ENCODE measurements around the gene ZNF689. TPM values are rescaled to one million over a fixed set of nuclear protein-coding genes. Genes with fewer than 3 reads are reported as not detected.

ZNF689 gene
- total RNA-seq, 1 experiment from 2014 or later: 21.1 TPM

- Histone ChIP-seq H3K4ac (ENCODE audit: low read depth, low read length) (no peak overlapping the region), H3K9me3 (ENCODE audit: control insufficient read depth, low read depth, low read length) (no peaks in the 10 kb centered on the region), H4K8ac (replicated peaks; ENCODE audit: insufficient read length, low read depth, low read length) (no peak overlapping the region), H3K56ac (ENCODE audit: insufficient read length, low read depth, low read length) (no peak overlapping the region), H2BK5ac (ENCODE audit: insufficient read length, low read length) (no peak overlapping the region), H3K27me3 (ENCODE audit: insufficient read depth, low read length) (no peaks in the 10 kb centered on the region), H3K9ac (ENCODE audit: extremely low read depth, insufficient read length, low read length) (no peak overlapping the region), H2BK15ac (ENCODE audit: low read depth, low read length) (no peak overlapping the region), H3K18ac (ENCODE audit: insufficient read length, low read depth, low read length) (no peak overlapping the region), H4K91ac (ENCODE audit: insufficient read length, low read depth, low read length) (no peak overlapping the region), H3K79me2 (ENCODE audit: insufficient read depth, low read length) (no peaks in the 10 kb centered on the region), H2AK5ac (ENCODE audit: insufficient read length, low read length) (no peak overlapping the region), H3K27ac (ENCODE audit: insufficient read length, low read depth, low read length) (no peak overlapping the region), H3T11ph (ENCODE audit: low read length) (no peak overlapping the region), H3K23me2 (ENCODE audit: insufficient read length, low read depth, low read length, poor library complexity, severe bottlenecking) (peaks cover 3% of the 10 kb centered on the region), H4K20me1 (ENCODE audit: control insufficient read depth, insufficient read depth, insufficient read length) (no peaks in the 10 kb centered on the region), H3K79me1 (ENCODE audit: insufficient read depth, low read depth, low read length, poor library complexity, severe bottlenecking) (no peaks in the 10 kb centered on the region), H2BK120ac (ENCODE audit: low read depth, low read length, poor library complexity, severe bottlenecking) (no peak overlapping the region), H3K23ac (ENCODE audit: insufficient read length, low read depth, low read length) (no peak overlapping the region), H2BK20ac (ENCODE audit: low read depth, low read length, poor library complexity, severe bottlenecking) (no peak overlapping the region), H3K4me2 (ENCODE audit: insufficient read depth, insufficient read length, low read length) (no peak overlapping the region), H2AFZ (ENCODE audit: low read length) (no peak overlapping the region), H4K5ac (ENCODE audit: insufficient read length, low read depth, low read length) (no peak overlapping the region), H3K4me1 (ENCODE audit: insufficient read depth, low read length) (no peaks in the 10 kb centered on the region), H3K14ac (ENCODE audit: insufficient read depth, low read length) (no peak overlapping the region), H2BK12ac (ENCODE audit: insufficient read length, low read depth, low read length) (no peak overlapping the region)
- peaks cover 13 to 15% of the 10 kb centered on the region in 2 experiments for H3K4me1 Mint-ChIP-seq
- TF ChIP-seq CTCF (conservative IDR thresholded peaks at IDR 0.05): no peak
- H3K4me3 Mint-ChIP-seq: no peak overlapping the region
- H3K36me3 Mint-ChIP-seq (ENCODE audit: insufficient read depth in 1 of 3, low read depth in 3 of 3): no peaks in the 10 kb centered on the region
- no CpG with 5 or more reads among the region's 3 CpGs for WGBS (ENCODE audit: extremely low coverage, insufficient read length, low lambda C conversion rate)
- no peak for DNase-seq
- no peaks in the 10 kb centered on the region; a peak in 1 of 5 replicates for H3K9me3 Mint-ChIP-seq
- peaks cover 22% of the 10 kb centered on the region for H3K27me3 Mint-ChIP-seq (ENCODE audit: low read depth)
- no peak overlapping the region for H3K27ac Mint-ChIP-seq
Observed at GRCh38 chr16:30620169-30620568, 10.0 kb upstream of the ZNF689 start.

Data from H9 (cell line).